ENCODE measurements around the gene RFT1.
A peak's percentile ranks its signal among the peaks of the same experiment; 100 is the strongest.

Gene RFT1

DNA sequence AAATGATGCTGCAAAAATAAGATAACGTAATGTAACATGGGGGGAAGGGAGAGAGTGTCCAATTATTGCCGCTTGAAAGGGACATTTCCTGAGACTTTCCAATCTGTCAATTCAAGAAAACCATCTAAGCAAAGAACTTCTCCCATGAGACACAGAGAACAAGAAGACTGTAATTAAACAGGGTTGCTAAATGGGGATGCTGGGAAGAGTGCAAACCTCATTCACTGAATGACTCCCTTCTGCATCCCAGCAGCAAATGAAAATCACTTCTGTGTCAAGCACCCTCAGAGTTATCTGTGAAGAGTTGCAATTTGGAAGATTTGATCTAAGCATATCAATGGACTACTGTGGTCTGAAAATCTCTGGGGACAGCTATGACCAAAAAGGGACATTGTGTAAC is 3.6 kb downstream of the RFT1 start:
- no peak for DNase-seq (ENCODE audit: low read depth in 3 of 3)

DNA sequence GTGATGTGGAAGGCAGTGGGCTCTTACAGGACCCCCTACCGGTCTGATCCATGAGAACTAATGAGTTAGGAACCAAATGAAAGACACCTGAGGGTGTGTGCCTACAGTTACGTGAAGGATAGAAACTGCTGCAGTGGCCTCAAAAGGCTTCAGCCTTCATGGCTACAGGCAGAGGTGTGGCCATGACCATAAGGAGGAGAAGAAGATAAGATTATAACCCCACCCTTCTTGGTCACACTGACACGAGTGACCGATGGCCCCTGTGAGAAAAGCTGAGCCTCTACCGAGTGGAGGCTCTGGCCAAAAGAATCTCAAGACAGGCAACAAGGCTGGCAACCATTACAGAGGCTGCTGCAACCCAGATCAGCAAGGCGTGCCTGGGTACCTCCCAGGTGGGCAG is 6.3 kb downstream of the RFT1 start:
- no peak for DNase-seq (ENCODE audit: low read depth in 3 of 3)

DNA sequence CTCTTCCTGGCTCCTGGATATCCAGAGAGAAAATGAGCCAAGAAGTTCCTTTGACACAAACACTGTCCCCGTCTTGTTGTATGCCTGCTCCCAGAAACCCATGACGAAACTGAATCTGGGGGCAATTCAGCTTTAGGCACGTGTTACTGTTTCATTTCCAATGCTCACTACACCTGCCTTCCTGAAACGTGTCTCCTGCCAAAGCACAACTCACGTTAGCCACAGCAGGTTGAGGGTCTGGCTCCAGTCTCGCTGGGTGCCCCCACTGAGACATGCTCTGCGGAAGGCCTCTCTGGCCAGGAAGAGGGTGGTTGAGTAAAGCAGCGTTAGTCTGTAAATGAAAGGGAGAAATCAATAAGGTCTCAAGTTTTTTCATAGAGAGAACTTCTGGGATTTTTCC is 6.7 kb downstream of the RFT1 start:
- no peak for DNase-seq (ENCODE audit: low read depth in 3 of 3)

DNA sequence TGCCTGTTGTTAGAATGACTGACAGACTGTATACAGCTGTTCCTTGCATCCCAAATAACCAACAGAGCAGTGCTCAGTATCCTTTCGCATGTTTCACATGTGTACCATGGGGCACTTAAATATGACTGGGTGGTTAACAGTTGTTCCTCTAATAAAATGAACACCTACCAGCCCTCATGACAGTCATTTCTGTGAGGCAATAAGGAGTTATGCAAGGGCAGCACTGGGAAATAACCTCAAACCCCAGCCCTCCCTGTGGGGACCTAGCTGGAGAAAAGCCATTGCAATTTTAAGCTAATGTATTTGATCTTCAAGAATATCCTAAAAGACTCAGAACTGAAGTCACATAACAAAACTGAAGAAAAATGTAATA is 7.3 kb downstream of the RFT1 start:
- no peak for DNase-seq (ENCODE audit: low read depth in 3 of 3)

DNA sequence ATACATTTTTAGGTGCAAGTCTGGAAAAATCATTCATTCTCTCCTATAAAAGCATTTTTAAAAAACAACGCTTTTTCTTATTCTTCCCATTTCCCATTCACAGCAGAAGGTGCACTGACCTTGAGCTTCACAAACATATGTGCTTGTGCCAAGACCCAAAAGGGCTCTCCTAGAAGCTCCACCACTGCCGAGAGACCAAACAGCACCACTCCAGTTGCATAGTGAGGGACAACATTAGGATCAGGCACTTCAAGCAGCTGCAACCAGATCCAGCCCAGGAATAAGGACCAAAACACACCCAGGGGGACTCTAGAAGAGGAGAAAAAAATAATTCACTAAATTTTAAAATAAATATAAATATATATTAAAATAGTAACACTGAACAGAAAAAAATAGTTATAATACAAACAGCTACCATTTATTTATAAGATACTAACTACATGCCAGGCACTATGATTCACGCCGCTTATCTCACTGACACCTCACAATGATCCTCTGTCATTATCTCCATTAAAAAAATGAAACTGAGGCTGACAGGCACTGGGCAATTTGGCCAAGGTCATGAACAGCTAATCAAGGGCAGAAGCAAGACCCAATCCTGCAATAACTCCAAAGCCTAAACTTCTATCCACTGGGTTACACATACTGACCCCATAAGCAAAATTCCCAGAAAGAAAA is 7.8 kb downstream of the RFT1 start:
- DNase-seq (ENCODE audit: low read depth in 3 of 3), result no peak

DNA sequence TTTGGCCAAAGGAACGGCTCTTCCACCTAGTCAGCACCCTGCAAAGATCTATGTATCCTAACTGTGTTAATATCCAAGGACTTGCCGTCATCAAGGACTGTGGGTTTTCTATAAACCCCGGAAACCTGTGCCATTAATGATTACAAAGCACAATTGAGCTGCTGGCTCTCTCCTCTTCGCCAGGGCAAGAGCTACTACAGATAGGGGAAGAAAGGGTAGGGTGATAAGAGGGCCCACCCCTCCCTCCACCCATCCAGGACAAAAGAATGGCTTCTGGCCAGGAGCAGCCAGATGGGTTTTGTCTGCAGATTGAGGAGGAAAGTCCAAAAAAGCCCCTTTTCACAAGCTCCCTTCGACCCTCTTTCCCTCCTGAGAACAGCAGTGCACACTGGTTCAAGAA is 9.9 kb downstream of the RFT1 start:
- DNase-seq (ENCODE audit: low read depth in 3 of 3), result no peak

DNA sequence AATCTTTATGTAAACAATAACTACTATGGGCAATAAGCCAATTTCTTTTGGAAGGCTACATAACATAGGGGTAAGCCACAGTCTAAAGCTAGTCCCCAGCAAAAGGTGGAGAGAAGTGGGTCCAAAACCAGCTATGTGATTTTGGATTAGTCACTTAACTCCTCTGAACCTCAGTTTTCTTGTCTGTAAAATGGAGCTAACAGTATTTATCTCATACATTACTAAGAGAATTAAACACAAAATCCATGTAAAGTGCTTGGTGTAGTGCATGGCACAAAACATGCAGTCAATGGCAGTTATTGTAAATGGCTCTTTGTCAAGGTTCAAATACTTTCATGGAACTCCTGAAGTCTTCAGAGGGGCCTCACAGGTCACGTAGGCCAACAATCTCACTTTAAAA is 13.3 kb downstream of the RFT1 start:
- DNase-seq (ENCODE audit: low read depth in 3 of 3), result no peak

DNA sequence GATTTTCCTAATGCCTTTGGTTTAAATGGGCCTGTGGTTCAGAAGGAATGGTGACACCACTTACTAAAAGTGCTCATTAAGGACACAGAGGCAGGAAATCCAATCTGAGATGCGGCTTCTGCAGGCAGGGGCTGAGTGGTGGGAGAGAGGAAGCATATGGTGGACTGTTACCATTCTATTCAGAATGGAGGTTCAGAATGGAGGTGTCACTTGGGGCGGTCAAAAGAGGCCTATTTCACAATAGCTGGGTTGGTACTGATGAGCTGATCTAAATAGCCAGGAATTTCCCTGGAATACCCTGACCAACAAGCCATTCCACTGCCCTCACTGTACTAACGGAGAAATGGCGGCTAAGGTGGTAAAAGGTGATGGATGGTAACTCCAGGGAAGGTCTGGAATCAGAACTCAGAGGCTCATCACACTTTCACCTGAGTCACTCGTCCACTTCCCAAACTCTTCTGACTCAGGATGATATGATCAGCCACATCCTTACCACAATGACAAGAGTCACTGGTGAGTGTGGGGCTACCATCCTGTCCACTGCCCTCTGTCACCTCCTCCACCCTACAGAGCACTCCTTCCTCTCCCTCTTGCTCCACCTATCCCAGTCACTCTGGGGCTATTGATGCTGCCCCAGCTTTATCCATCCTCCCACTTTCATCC is 15.7 kb downstream of the RFT1 start:
- no peak for DNase-seq (ENCODE audit: low read depth in 3 of 3)

DNA sequence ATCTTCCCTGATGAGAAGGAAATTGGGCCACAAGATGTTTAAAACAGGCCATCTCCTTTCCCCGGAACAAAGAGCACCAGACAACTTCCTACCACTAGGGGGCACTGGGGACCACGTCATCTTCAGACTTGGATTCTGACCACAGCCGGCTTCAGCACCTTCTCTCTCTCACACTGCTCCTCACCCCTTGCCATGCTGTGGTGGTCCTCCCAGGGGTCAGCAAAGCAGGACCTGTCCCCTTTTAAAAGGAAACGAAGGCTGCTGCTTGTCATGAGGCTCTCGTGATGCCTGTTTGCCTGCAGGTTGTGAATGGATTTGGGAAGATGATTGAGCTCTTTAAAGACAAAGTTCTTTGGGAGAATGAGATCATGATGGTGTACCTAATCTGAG is 16.2 kb downstream of the RFT1 start:
- DNase-seq (ENCODE audit: low read depth in 3 of 3), result peak; percentile 64 to 78 (median 70)

DNA sequence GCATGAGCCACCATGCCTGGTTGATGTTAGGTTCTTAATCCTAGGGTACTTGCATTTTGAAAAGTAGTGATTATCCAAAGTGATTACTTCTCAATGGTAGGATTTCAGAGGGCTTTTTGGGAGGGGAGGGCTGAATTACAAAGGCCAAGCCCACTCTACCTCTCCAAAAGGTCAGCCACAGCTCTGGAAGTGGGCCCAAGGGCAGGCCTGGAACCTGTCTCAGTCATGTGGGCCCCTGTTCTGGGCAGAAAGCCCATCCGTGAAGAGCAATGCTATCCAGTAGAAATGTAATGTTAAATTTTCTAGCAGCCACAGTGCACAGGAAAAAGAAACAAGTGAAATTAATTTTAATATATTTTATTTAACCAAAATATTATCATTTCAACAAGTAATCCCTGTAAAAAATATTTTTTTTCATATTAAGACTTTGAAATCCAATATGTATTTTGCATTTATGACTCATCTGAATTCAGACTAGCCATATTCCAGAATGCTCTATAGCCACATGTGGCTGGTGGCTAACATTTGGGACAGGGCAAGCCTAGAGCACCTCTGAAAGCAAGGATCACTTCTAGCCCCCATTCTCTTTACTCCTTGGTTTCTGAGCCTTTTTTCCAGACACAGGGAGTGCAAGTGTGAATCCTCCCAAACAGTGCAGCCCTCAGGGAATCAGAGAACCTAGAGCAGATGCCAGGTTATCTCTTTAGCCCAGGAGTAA is 16.8 kb downstream of the RFT1 start:
- no peak for DNase-seq (ENCODE audit: low read depth in 3 of 3)

DNA sequence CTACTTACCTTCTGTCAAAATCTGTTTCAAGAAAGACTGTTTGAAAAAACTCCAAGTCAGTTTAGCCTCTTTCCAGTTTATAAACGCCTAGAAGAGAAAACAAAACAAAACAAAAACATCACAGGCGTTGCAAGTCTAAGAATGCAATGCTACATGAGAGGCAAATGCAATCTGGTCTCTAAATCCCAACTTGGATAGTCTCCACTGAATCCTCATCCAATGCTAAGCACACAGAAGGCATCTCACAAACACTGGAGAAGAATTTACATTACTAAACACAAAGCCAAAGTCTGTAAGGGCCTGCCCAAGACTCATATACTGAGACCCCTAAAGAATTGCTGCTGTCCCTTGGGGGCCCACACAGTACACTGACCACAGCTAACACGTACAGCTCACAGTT is 18.4 kb downstream of the RFT1 start:
- no peak for DNase-seq (ENCODE audit: low read depth in 3 of 3)

DNA sequence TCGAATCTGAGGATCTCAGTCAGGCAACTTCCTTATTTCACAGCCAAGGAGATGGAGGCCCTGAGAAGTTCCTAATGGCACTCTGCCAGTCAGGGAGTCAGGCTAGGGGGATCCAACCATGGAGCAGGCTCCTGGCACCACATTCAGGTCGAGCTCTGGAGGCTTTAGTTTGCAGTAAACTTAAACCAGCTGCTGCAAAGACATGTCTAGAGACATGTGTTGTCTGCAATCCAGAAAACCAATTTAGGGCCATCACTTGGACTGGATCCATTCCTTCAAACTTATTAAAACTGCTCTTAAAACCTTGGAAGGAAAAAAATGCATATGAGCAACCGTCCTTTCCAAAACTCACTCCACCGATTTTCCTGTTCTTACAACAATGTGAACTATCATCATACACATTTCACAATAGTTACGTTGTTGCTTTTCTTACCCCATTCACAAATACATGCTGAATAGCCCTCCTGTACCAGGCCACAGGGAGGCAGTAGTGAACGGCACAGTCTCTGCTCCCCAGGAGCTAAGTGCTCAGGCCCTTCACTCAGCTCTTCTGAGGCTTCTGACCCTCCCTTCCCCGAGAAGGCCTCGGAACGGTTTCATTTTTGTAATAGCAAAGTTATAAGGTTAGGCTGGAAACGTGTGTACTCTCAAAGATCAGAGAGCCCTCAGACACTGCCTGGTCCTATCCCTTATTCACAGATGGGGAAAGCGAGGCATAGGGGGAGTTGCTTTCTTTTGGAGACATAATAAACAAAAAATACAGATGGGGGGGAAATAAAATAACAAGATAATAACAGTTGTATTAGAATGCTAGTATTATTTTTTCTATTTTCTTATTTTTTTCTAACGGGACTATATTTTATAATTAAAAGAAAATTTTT is 20.1 kb downstream of the RFT1 start:
- DNase-seq (ENCODE audit: low read depth in 3 of 3), result peak in 1 of 3 experiments; percentile 31

DNA sequence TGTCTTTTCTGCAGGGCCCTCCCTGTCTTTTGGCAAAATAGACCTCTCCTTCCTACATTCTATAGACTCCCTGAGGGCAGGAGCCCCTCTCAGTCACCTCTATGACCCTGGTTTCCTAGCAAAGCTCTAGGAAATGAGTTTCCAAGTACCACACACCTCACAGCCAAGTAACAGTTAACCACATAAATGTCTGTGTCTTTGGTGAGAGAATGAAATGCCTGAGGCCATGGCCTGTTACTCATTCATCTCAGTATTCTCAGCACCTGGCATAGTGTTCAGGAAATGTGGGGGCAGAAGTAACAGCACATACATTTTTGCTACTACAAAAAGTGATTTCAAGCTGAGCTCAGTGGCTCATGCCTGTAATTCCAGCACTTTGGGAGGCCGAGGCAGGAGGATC is 21.0 kb downstream of the RFT1 start:
- no peak for DNase-seq (ENCODE audit: low read depth in 3 of 3)

DNA sequence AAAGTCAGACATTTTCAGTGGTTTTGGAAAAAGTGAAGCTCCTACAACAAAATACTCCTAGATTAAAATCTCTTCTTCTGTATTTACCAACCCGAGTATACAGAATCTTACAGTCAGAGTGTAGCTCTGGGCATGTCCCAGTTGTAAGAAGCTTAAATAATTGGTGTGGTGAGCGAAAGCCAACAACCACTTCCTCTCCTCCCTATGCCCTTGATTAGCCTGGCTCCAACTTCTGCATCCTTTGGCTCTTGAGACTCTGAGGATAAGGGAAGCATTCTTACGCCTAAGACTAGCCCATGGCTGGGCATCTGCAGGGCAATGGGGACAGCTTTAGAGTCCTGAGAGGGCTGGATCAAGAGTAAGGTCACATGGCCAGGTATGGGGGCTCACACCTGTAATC is 25.5 kb downstream of the RFT1 start:
- no peak for DNase-seq (ENCODE audit: low read depth in 3 of 3)

DNA sequence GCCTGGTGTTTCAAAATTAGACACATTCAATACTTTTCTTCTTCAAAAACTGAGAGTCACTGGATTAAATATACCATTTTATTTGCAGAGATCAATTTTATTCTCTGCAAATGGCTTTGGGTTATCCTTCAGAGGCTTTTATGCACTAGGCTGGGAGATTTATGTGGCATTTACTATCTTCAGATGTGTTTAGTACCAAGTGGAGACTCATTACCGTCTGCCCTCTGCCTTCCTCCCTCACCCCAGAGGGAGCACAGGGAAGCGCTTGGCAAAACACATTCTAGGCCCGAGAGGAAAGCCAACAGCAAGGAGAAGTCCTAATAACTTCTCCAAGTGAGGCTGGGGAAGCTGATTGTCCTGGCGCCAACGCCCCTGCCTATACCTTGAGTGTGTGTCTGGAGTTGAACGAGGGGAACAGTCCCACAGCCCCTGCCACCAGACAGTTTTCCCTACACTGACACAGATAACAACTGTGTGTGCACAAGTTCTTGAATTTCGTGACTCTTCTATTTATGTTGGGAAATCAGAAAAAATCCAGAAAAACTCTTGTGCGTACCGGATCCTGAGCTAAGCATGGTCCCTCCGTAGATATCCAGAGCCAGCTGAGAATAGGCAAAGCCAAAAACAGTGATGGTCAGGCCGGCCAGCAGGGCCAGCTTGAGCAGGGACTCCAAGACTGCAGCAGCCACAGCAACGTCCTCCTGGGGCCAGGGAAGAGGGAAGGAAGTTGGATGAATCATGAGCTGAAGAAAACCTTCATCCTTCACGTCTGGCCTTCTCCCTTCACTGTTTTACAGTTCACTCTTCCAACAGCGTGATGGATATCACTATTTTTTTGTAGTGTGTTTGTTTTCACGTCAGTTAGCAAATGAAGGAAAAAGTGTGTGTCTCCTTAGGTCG is 26.6 kb downstream of the RFT1 start:
- no peak for DNase-seq (ENCODE audit: low read depth in 3 of 3)

DNA sequence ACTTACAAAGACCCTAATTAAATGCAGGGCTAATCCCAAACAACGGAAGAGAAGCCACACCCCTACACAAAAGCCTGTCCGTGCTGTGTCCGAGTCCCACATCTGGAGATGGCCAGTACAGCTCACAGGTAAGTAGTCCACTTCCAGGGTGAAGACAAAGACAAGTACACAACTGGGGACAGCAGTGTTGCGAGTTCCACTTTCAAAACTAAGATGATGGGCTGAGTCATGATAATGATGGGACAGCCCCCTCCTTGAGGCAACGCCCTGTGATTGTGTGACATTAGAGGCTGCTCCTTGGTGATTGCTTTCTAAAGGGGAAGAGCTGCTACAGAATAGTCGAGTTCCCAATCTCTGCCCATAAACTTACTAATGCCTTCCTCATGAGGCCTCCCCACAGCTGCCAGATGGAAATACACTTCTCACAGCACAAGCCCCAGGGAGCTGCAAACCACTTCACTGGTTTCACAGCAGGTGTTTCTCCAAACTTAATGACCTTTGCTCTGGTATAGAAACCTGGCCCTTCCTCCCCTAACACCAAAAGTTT is 27.6 kb downstream of the RFT1 start:
- peak; percentile 16 to 44 (median 34) for DNase-seq (ENCODE audit: low read depth in 3 of 3)

DNA sequence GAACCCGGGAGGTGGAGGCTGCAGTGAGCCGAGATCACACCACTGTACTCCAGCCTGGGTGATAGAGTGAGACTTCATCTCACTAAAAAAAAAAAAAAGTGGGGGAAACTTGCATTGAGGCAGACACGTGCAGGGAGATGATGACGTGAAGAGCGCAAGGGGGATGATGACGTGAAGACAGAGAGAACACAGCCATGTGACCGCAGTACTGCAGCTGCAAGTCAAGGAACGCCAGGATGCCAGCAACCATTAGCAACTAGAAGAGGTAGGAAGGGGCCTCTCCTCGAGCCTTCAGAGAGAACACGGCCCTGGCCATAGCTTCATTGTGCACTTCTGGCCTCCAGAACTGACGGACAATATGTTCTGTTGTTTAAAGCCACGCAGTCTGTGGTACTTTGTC is 28.3 kb downstream of the RFT1 start:
- no peak for DNase-seq (ENCODE audit: low read depth in 3 of 3)

DNA sequence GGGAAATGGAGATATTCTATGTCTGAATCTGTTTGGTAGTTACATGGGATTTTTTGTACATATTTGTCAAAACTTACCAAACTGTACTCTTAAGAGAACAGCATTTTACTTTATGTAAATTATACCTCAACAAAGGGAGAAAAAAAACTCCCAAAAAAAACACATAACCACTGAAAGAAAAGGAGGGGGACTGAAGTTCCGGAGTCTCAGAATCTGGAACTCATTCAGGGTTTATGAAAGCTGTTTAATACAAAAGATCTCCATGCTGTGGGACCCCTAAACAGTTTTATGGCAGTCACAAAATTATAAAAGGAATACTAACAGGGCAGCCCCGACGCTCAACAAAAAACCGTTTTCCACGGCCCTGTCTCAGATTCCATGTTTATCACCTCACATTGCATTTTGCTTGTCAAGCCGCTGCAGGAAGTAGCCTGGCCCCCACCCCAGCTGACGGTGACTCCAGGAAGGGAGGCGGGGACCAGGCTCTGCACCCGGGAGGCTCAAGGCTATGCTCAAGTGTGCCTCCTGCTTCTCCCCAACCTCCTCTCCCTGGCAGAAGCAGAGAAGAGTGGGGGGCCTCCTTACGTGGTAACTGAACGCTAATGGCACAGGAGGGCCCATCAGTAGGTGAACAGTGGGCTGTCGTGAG is 29.3 kb downstream of the RFT1 start:
- DNase-seq (ENCODE audit: low read depth in 3 of 3), result no peak

DNA sequence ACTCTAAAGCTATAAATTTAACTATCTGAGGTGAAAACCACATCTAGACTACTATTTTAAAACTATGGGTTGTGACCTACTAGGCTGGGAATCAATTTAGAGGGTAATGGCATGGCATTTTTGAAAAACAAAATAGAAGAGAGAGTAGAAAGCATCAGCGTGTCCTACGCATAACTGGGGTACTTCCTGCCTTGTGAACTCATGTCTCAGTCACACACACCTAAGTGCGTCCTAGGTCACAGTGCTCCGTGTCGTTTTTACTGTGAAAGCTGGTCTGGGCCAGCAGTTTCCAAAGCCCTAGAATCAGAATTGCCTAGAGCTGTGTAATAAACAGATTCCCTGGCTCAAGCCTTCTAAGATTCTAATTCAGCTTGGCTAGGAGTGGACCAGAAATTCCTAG is 32.3 kb downstream of the RFT1 start:
- DNase-seq (ENCODE audit: low read depth in 3 of 3), result no peak

DNA sequence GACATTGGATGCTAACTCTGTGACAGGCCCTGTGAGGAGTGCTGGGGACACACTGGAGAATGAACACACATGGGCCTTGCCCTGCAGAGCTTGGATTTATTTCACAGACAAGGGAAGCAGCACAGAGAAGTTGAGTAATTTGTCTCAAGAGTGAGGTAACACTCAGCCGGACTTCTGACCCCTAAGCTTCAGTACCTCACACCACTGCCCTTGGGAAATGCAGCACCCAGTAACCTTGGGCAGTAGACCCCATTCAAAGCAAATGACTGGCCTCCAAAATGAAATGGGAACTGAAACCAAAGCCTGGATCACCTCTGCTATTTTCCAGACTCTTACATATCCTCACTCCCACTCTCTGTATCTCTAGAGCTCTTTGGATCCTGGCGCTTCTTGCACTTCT is 37.3 kb downstream of the RFT1 start:
- DNase-seq (ENCODE audit: low read depth in 3 of 3), result no peak
